ENCODE results near the gene RPL15. TPM values are rescaled to one million over a fixed set of nuclear protein-coding genes. Genes with fewer than 3 reads are reported as not detected.
A peak's percentile ranks its signal among the peaks of the same experiment; 100 is the strongest.

The RPL15 gene
- total RNA-seq, 2 experiments from 2014 or later, result 2,355 to 2,390 TPM

DNA sequence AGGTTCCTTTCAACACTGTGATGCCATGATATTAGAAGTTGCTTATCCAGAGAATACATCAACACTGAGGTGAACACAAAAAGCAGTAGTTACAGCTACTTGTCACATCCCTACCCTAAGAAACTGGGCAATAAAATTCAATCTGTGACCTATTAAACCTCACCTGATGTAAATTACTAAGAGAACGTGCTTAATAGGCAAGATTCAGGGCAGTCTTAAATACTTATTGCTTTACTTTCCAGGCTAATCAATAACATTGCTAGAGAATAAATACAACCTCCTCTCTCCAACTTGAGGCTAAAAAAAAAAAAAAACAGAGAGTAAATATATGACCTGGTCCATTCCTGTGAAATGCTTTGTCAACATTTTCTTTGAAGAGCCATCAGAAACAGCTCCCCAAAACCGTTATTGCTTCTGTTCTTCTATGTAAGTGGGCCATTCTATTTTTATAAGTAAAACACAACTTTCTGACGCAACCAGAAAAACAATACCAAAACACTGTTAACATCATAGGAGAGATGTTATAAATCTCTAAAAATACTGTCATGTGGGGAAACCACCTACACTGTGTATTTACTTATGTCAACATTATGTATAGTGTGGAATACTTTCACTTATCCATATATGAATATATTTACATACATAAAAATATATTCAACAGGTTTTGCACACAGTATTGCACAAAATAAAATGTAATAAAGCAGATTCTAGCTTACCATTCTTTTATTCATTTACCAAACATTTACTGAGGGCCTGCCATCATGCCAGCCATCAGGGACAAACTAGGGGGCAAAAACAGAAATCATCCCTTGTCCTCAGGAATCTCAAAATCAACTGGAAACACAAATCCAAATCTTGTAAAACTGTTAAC lies 2.8 kb upstream of the RPL15 start:
- Histone ChIP-seq H3K4me3 (ENCODE audit: low read depth, low read length, poor library complexity, severe bottlenecking) (no peak overlapping the region), H3K79me2 (ENCODE audit: insufficient read depth, low read depth, low read length) (peaks cover 30% of the 10 kb centered on the region), H3K9me2 (ENCODE audit: insufficient read depth, low read length) (no peaks in the 10 kb centered on the region), H3K9me3 (ENCODE audit: low read length) (no peaks in the 10 kb centered on the region), H3K4me1 (ENCODE audit: insufficient read depth, low read length, poor library complexity, severe bottlenecking) (peaks cover 32% of the 10 kb centered on the region), H4K20me1 (ENCODE audit: insufficient read depth, low read length) (peaks cover 17% of the 10 kb centered on the region), H3K36me3 (ENCODE audit: insufficient read depth, low read length) (peaks cover 30% of the 10 kb centered on the region), H3K27ac (ENCODE audit: low read depth, low read length, poor library complexity, severe bottlenecking) (no peak overlapping the region), H2AFZ (ENCODE audit: low read length) (no peak overlapping the region), H3K4me2 (ENCODE audit: low read length) (peak overlapping the region; percentile 86)
- intact Hi-C loops (cut with micrococcal nuclease; ENCODE audit: unreplicated experiment), result no loop called here
- ChIA-PET POLR2A (interaction anchor here (0.6 to 1.3 kb wide), 7 partner anchors 13 to 707 kb away, joined by 3 to 4 read pairs (median 3); no protein-coding TSS in a partner anchor), CTCF (ENCODE audit: unreplicated experiment) (no interaction called here)
- no TSS peak for BruUV-seq (replicated peaks)
- no peak for DNase-seq (ENCODE audit: low spot score)
- TF ChIP-seq, protein P1, sequence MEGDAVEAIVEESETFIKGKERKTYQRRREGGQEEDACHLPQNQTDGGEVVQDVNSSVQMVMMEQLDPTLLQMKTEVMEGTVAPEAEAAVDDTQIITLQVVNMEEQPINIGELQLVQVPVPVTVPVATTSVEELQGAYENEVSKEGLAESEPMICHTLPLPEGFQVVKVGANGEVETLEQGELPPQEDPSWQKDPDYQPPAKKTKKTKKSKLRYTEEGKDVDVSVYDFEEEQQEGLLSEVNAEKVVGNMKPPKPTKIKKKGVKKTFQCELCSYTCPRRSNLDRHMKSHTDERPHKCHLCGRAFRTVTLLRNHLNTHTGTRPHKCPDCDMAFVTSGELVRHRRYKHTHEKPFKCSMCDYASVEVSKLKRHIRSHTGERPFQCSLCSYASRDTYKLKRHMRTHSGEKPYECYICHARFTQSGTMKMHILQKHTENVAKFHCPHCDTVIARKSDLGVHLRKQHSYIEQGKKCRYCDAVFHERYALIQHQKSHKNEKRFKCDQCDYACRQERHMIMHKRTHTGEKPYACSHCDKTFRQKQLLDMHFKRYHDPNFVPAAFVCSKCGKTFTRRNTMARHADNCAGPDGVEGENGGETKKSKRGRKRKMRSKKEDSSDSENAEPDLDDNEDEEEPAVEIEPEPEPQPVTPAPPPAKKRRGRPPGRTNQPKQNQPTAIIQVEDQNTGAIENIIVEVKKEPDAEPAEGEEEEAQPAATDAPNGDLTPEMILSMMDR (conservative IDR thresholded peaks at IDR 0.05; ENCODE audit: low read length), result no peak
- no peak for TF ChIP-seq EZH2phosphoT487 (IDR thresholded peaks at IDR 0.05; ENCODE audit: borderline replicate concordance, low read depth, low read length)

DNA sequence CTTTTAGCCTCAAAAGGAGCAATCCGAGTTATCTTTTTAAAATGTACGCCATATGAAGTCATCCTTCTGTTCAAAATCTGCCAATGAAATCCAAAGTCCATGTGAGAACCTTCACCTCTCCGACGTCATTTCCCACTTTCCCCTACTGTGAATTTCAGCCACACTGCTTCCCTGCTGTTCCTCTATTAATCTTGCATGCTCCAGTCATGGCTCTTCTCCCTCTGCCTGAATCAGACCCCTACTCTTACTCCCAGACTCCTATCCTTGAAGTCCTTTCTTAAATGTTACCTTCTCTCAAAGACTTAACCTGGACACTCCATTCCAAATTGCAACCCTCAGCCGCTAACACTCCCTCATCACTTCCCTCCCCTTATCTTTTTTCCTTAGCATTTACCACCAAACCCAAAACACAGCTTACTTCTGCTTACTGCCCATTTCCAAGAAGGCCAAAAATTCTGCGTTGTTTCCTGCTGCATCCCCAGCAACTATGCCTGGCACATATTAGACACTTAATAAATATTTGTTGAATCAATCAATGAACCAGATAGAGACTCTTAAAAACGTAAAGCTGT lies 1.3 kb upstream of the RPL15 start:
- Histone ChIP-seq H4K20me1 (ENCODE audit: insufficient read depth, low read length) (peaks cover 27% of the 10 kb centered on the region), H3K79me2 (ENCODE audit: insufficient read depth, low read depth, low read length) (peaks cover 39% of the 10 kb centered on the region), H3K9me2 (ENCODE audit: insufficient read depth, low read length) (no peaks in the 10 kb centered on the region), H3K4me1 (ENCODE audit: insufficient read depth, low read length, poor library complexity, severe bottlenecking) (peaks cover 45% of the 10 kb centered on the region), H2AFZ (ENCODE audit: low read length) (peak overlapping the region; percentile 78; the same call in 1 of the 2 replicates), H3K4me2 (ENCODE audit: low read length) (peak overlapping the region; percentile 86), H3K9me3 (ENCODE audit: low read length) (no peaks in the 10 kb centered on the region), H3K27ac (ENCODE audit: low read depth, low read length, poor library complexity, severe bottlenecking) (no peak overlapping the region), H3K36me3 (ENCODE audit: insufficient read depth, low read length) (peaks cover 39% of the 10 kb centered on the region), H3K4me3 (ENCODE audit: low read depth, low read length, poor library complexity, severe bottlenecking) (peak overlapping the region; percentile 97)
- POLR2A ChIA-PET, result interaction anchor here (0.6 to 3.6 kb wide), 11 partner anchors 8 to 587 kb away, joined by 3 to 12 read pairs (median 4); no protein-coding TSS in a partner anchor
- intact Hi-C loops (cut with micrococcal nuclease; ENCODE audit: unreplicated experiment), result loop anchor here (2.0 kb wide), 1 partner anchor 107 kb away; no protein-coding TSS in a partner anchor
- no peak for TF ChIP-seq EZH2phosphoT487 (IDR thresholded peaks at IDR 0.05; ENCODE audit: borderline replicate concordance, low read depth, low read length)
- TF ChIP-seq, protein P1 (conservative IDR thresholded peaks at IDR 0.05; ENCODE audit: low read length), result no peak
- CTCF ChIA-PET (ENCODE audit: unreplicated experiment), result no interaction called here
- BruUV-seq (replicated peaks), result no TSS peak
- DNase-seq (ENCODE audit: low spot score), result no peak

Measured in OCI-LY7 (cell line).